Peyer's patch (tissue), 4 donors: ENCODE results near the gene TRIM47. TPM values are rescaled to one million over a fixed set of nuclear protein-coding genes. Genes with fewer than 3 reads are reported as not detected.
"Not testable (repeated sequence)": the region's sequence is repeated elsewhere in the genome, so short reads cannot be mapped to it uniquely, and the experiment has no call there.

Experiments
- DNase-seq, 3 donors: peaks; one replicate each; pipeline ENCODE4 v3.0.0-alpha.2; 2017 to 2019
- H3K27ac ChIP-seq, 4 donors: fragments of 200-600 bp; sonication (generic); one replicate each; pipeline ENCODE4 v1.5.1; 2016 to 2019
- H3K27me3 ChIP-seq, 2 donors: fragments of 200-600 bp; sonication (generic); one replicate each; pipeline ENCODE4 v1.5.1; 2019
- H3K36me3 ChIP-seq, 3 donors: fragments of 200-600 bp; sonication (generic); one replicate each; pipeline ENCODE4 v1.5.1; 2016 to 2019
- H3K4me1 ChIP-seq, 4 donors: fragments of 200-600 bp; sonication (generic); one replicate each; pipeline ENCODE4 v1.5.1; 2016 to 2019
- H3K4me3 ChIP-seq, 4 donors: fragments of 200-600 bp; sonication (generic); 1 replicate in 3 of 4; 2 replicates in 1 of 4; pipeline ENCODE4 v1.5.1; 2016 to 2019; ENCODE audit warnings: mild to moderate bottlenecking in 1 of 4
- H3K9me3 ChIP-seq, 4 donors: fragments of 200-600 bp; sonication (generic); one replicate each; pipeline ENCODE4 v1.5.1; 2016 to 2019; ENCODE audit warnings: mild to moderate bottlenecking in 1 of 4
- CTCF ChIP-seq, 6 experiments: fragments of 450-650 bp in 4 of 6; fragments of 200-600 bp in 2 of 6; sonication (generic) in 1 of 6; IDR thresholded peaks; one replicate each; pipeline ENCODE4 v1.5.1; 2017 to 2019; ENCODE audit warnings: antibody characterized with exemption in 6 of 6, mild to moderate bottlenecking in 3 of 6, moderate library complexity in 1 of 6
- POLR2A ChIP-seq, 2 donors: fragments of 450-650 bp; IDR thresholded peaks; one replicate each; pipeline ENCODE4 v1.5.1; 2017; ENCODE audit warnings: antibody characterized with exemption in 2 of 2, mild to moderate bottlenecking in 2 of 2, moderate library complexity in 2 of 2
- total RNA-seq, 4 donors: library from RNA; depleted of rRNA; stranded (reverse); fragments of >200 nt; gene quantifications; one replicate each; pipeline ENCODE4 v1.1.0, GENCODE V29; 2016

The TRIM47 gene
- total RNA-seq, 4 donors from 2014 or later = 16.5 to 61.4 (median 45.7) TPM

DNA sequence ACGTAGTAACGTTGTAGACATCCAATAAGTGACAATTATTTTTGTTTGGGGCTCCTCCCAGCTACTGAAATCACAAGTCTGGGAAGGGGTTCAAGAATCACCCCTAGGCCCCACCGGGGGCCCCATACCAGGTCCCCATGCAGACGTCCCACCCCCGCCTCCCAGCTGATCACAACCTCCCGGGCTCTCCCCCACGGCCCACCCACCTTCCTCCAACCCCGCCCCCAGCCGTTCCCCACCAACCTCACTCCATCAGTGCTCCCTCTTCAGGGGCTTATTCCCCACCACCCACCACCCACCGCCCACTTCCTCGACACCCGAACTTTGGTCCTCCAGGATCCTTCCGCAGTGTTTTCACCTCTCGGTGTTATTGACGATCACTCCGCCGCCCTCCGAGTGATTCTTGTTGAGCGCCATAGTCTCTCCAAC, 23.5 kb downstream of the TRIM47 start:
- no peak for TF ChIP-seq POLR2A (IDR thresholded peaks at IDR 0.05)
- no peak for TF ChIP-seq CTCF (IDR thresholded peaks at IDR 0.05)
- Histone ChIP-seq H3K9me3 (no peaks in the 10 kb centered on the region), H3K4me3 (peak overlapping the region; percentile 66 to 97 (median 80)), H3K36me3 (peaks cover 0 to 23% (median 0%) of the 10 kb centered on the region in 3 donors), H3K4me1 (peaks cover 0 to 30% (median 16%) of the 10 kb centered on the region in 4 donors), H3K27me3 (no peaks in the 10 kb centered on the region), H3K27ac (peak overlapping the region; percentile 93 to 99 (median 96))
- peak in 1 of 3 donors; percentile 64 for DNase-seq

DNA sequence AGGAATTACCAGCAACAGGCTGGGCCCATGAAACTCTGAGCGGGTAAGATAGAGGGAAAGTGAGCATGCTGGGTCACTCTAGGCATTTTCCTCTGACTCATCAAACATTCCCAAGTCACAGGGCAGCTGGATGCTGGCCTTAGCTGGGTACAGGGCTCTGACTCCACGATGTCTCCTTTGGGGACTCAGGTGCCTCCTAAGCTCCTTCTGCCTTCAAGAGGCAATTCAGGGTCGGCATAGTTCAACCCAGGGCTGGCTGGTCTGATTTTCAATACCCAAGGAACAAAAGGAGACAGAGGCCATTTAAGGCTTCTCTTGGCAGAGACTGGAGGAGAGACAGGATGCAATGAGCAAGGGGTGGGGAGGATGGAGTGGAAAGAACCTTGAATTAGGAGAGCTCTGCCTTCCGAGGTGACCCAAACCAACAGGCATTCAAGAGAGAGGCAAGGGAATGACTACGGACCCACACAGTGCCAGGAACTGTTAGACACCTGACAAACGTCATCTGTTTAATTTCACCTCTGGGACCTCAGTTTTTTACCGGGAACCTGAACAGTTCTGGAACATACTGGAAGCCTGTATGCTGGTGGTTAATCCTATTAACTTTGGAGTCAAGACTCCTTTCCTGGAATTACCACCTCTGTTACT, 24.2 kb downstream of the TRIM47 start:
- H3K27me3 ChIP-seq = no peaks in the 10 kb centered on the region
- no peak for DNase-seq
- H3K36me3 ChIP-seq = peaks cover 0 to 30% (median 0%) of the 10 kb centered on the region in 3 donors
- peak overlapping the region; percentile 93 to 99 (median 96) for H3K27ac ChIP-seq
- H3K9me3 ChIP-seq = no peaks in the 10 kb centered on the region
- TF ChIP-seq CTCF (IDR thresholded peaks at IDR 0.05) (no peak), POLR2A (IDR thresholded peaks at IDR 0.05) (no peak)
- H3K4me1 ChIP-seq = peaks cover 0 to 36% (median 15%) of the 10 kb centered on the region in 4 donors
- H3K4me3 ChIP-seq = peak overlapping the region; percentile 66 to 97 (median 80)

DNA sequence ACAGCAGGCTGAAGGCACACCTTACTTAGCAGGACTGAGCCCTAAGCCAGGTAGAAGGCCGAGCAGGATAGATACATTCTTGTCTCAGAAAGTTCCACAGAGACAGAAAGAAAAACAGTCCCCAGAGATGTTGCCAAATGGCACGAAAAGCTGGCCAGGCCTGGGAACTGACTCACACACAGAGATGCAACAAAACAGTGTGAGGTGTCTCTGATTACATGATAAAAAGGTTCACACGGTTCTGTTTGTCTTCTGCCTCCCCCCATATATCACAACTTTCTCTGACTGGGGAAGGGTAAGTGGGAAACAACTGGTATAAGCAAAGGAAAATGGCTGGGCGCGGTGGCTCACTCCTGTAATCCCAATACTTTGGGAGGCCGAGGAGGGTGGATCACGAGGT, 24.9 kb downstream of the TRIM47 start:
- Histone ChIP-seq H3K27me3 (no peaks in the 10 kb centered on the region), H3K4me1 (peaks cover 0 to 41% (median 11%) of the 10 kb centered on the region in 4 donors), H3K27ac (peak overlapping the region in 1 of 4 donors; percentile 96), H3K4me3 (no peak overlapping the region), H3K36me3 (peaks cover 0 to 38% (median 0%) of the 10 kb centered on the region in 3 donors), H3K9me3 (no peaks in the 10 kb centered on the region)
- TF ChIP-seq POLR2A (IDR thresholded peaks at IDR 0.05) (no peak), CTCF (IDR thresholded peaks at IDR 0.05) (no peak)
- no peak for DNase-seq

- peaks cover 0 to 56% (median 0%) of the 10 kb centered on the region in 3 donors for H3K36me3 ChIP-seq
- peak overlapping the region in 1 of 4 donors; percentile 44 for H3K27ac ChIP-seq
- H3K4me1 ChIP-seq = peaks cover 0 to 56% (median 11%) of the 10 kb centered on the region in 4 donors
- not testable (repeated sequence) for DNase-seq, H3K27me3 ChIP-seq, H3K4me3 ChIP-seq, H3K9me3 ChIP-seq
These were observed 26.7 kb downstream of the TRIM47 start for GRCh38 chr17:75851693-75851991.

DNA sequence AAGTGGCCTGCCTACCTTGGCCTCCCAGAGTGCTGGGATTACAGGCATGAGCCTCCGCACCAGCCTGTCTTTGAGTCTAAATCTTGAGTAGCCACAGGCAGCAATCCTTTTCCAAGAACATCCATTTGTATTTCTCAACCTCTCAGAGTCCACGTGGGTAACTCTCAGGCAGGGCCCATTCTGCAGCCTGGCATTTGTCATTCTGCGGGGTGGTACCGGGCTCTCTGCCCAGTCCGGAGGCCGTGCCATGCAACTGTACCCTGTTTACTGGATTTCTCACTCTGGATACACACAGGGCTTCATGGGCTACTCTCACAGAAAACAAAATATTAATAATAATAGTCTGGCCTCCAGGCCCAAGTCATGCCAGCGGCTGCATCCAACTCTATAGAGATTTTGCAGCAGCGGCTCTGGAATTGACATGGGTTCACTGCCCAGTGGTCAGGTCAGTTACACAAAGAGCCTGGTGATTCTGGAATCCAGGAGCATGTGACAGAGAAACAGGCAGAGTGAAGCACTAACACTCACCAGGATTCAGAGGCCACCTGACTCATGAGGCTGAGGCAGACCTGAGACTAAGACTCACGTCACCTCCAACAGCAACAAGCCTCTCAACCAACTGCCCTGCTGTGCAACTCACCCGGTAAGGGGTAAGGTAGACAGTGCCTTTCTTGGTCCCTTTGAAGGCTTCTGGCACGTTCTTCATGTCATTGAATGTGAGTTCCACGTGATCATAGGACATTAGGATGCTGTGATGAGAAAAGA, 27.3 kb downstream of the TRIM47 start:
- peaks cover under 1 to 56% (median 8%) of the 10 kb centered on the region in 4 donors for H3K4me1 ChIP-seq
- no peak for DNase-seq
- H3K36me3 ChIP-seq = peaks cover 0 to 61% (median 0%) of the 10 kb centered on the region in 3 donors
- H3K9me3 ChIP-seq = no peaks in the 10 kb centered on the region
- H3K27ac ChIP-seq = peak overlapping the region in 1 of 4 donors; percentile 44
- no peaks in the 10 kb centered on the region for H3K27me3 ChIP-seq
- TF ChIP-seq CTCF (IDR thresholded peaks at IDR 0.05) (no peak), POLR2A (IDR thresholded peaks at IDR 0.05) (no peak)
- H3K4me3 ChIP-seq = no peak overlapping the region

DNA sequence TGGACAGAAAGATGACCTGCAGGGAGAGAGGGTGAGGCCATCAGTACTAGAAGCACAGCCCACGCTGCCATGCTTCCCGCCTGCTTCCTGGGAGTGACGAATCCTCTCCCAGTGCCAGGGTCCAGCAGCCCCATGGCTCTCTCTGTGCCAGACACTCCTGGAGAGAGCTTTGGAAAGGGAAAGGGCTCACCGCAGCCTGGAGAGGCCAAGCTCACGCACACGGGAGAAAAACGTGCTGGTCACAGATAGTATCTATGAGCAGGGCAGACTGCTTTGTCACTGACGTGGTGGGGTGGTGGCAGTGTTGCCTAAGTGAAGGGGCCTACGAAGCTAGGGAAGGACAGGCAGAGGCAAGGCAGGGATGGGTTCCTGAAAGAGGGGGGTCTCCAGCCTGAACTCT, 28.7 kb downstream of the TRIM47 start:
- no peak for DNase-seq
- TF ChIP-seq CTCF (IDR thresholded peaks at IDR 0.05) (no peak), POLR2A (IDR thresholded peaks at IDR 0.05) (no peak)
- no peaks in the 10 kb centered on the region for H3K27me3 ChIP-seq
- peak overlapping the region in 3 of 4 donors; percentile 8 to 44 (median 11) for H3K27ac ChIP-seq
- peaks cover 2 to 68% (median 16%) of the 10 kb centered on the region in 4 donors for H3K4me1 ChIP-seq
- H3K4me3 ChIP-seq = no peak overlapping the region
- H3K36me3 ChIP-seq = peaks cover 0 to 65% (median 0%) of the 10 kb centered on the region in 3 donors
- H3K9me3 ChIP-seq = no peaks in the 10 kb centered on the region
